ENCODE data around the gene DEPDC7.
"Not testable (repeated sequence)": the region's sequence is repeated elsewhere in the genome, so short reads cannot be mapped to it uniquely, and the experiment has no call there.

The DEPDC7 gene

DNA sequence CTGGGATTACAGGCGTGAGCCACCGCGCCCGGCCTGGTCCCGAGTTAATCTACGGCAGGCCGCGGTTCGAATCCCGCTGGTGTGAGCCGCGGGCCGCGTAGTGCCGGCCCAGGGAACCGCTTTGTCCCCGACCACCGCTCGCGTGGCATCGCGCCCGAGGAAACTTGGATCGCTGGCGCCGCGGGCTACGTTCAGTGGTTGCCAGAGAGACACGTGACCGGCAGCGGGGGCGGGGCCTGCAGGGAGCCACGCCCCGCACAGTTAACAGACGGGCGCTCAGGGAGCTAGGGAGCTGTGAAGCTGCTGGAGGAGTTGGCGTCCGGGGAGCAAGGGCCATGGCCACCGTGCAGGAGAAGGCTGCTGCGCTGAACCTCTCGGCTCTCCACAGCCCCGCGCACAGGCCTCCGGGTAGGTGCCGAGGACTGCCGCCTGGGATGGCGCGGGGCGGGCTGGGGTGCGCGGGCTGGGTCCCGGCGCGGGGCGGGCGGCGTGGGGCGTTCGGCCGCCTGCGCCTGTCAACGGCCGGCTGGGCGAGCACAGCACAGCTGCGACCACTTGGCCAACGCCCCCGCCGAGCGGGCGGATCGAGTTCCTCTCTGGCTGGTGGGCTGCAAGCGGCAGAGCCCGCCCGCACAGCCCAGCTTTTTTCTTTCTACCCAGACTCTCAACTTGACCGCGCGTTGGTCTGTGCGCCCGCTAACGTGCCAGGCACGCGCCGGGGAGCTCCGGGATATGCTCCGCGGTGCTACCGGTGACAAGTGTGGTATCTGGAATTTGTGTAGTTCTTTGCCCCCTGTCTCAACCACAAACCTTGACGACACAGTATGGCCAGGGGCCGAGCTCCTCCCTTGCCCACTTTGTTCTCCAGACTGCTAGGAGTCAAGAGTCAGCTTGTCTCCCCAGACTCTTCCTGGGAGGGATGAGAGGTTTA lies at the start of gene DEPDC7:
DEPDC7 (plus strand) TSS at position 258 of the 931 bp plus-strand sequence; CDS start at position 336, 78 bp downstream.
- peak; percentile 43 to 57 for DNase-seq (ENCODE audit: low read depth in 1 of 2, low spot score in 1 of 2)

DNA sequence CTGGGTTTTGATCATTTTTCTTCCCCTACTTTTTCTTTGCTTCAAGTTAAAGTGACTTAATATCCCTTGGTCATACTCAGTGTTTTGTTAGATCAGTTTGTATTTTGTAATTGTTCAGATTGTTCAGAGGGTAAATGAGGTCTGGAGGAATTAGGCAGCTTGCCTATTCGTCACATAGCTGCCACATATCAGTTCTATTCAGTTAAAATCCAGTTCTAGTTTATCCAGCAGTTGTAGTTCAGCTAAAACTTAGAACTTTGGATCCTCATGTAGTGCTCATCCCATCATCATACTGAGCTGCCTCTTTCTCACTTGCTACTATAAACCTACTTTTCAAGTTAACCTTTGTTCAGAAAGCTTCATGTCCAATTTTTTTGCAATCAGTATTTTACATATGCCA lies 47.1 kb upstream of the DEPDC7 start:
- no peak for DNase-seq (ENCODE audit: low read depth in 1 of 2, low spot score in 1 of 2)

- DNase-seq (ENCODE audit: low read depth in 1 of 2, low spot score in 1 of 2), result not testable (repeated sequence)
Observed at GRCh38 chr11:32972233-32972632, 43.4 kb upstream of the DEPDC7 start.

DNA sequence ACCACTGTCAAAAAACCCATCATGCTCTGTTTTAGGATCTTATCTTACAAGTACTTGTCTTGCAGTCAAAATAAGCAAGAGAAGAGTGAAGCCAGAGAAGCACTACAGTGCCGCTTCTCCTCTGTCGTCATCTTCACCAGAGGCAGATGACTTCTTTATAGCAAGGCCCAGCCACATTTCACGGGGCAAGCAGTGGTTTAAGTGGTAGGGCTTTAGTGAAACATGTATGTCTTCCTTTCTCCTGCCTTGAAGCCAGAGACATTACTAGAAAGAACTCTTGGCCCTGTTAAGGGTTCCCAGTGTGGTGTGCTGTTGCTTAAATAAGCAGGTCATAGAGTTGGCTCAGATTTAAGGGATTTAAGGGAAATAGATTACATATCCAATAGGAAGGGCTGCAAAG lies 42.9 kb upstream of the DEPDC7 start:
- no peak for DNase-seq (ENCODE audit: low read depth in 1 of 2, low spot score in 1 of 2)

DNA sequence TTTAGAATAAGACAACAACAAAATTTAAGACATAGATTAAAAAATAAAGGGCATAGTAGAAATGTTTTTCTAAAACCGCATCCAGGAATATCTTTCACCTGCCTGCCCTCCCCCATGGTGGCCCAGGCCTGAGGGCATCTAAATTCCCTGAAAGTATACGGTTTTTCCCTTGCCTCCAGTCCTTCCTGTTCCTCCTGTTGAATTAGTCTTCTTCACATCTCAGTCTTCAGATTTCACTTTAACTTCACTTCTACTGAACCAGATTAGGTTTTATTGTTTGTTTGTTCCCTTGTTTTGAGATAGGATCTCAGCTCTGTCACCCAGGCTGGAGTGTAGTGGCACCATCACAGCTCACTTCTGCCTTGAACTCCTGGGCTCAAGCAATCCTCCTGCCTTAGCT lies 33.1 kb upstream of the DEPDC7 start:
- DNase-seq (ENCODE audit: low read depth in 1 of 2, low spot score in 1 of 2), result no peak

GRCh38 chr11:32983506-32983905 lies 32.2 kb upstream of the DEPDC7 start:
- DNase-seq (ENCODE audit: low read depth in 1 of 2, low spot score in 1 of 2), result no peak

GRCh38 chr11:32985600-32985999 lies 30.1 kb upstream of the DEPDC7 start:
- DNase-seq (ENCODE audit: low read depth in 1 of 2, low spot score in 1 of 2), result no peak

DNA sequence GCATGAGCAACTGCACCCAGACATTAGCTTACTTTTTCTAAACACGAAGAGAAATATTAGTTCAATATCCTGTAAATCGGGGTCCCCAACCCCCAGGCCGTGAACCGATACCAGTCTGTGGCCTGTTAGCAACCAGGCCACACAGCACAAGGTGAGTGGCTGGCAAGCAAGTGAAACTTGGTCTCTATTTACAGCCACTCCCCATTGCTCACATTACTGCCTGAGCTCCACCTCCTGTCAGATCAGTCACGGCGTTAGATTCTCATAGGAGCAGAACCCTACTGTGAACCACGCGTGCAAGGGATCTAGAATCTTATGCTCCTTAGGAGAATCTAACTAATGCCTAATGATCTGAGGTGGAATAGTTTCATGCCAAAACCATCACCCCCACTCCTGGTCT lies 27.8 kb upstream of the DEPDC7 start:
- no peak for DNase-seq (ENCODE audit: low read depth in 1 of 2, low spot score in 1 of 2)

DNA sequence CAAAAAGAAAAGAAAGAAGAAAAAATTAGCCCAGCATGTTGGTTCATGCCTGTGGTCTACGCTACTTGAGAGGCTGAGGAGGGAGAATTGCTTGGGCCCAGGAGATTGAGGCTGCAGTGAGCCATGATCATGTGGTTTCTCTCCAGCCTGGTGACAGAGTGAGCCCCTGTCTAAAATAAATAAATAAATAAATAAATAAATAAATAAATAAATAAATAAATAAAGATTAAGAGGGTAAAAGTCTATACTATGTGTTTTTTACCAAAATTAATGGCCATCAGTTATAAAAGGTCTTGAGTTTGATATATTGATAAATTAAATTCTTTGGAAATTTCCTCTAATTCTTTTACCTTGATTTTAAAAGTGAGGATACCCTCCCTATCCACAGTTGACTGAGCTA lies 25.2 kb upstream of the DEPDC7 start:
- no peak for DNase-seq (ENCODE audit: low read depth in 1 of 2, low spot score in 1 of 2)

- DNase-seq (ENCODE audit: low read depth in 1 of 2, low spot score in 1 of 2), result no peak
Observed at GRCh38 chr11:32991427-32991826, 24.3 kb upstream of the DEPDC7 start.

- DNase-seq (ENCODE audit: low read depth in 1 of 2, low spot score in 1 of 2), result no peak
Observed at GRCh38 chr11:32991898-32992297, 23.8 kb upstream of the DEPDC7 start.

DNA sequence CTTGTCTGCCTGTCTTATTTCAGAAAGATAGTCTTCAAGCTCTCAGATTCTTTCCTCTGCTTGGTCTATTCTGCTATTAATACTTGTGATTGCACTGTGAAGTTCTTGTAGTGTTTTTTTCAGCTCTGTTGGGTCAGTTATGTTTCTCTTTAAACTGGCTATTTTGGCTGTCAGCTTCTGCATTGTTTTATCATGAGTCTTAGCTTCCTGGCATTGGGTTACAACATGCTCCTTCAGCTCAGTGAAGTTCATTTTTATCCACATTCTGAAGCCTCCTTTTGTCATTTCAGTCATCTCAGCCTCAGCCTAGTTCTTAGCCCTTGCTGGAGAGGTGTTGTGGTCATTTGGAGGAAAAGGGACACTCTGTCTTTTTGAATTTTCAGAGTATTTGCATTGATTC lies 15.5 kb upstream of the DEPDC7 start:
- DNase-seq (ENCODE audit: low read depth in 1 of 2, low spot score in 1 of 2), result no peak

DNA sequence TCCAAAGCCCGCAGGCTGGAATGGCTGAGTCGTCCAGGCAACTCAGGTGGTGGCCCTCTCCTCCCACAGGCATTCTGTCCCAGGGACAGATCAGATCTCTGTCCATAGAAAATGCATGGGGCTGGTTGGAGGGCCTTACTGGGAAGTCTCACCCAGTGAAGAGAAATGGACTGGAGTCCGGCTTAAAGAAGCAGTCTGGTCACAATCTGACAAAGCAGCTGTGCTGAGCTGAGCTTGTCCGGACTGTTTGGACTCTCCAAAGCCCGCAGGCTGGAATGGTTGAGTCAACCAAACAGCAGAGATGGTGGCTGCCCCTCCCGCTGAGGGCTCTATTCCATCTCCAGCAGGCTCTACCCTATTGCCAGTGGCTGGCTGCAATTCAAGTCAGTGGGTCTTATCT lies 14.4 kb upstream of the DEPDC7 start:
- DNase-seq (ENCODE audit: low read depth in 1 of 2, low spot score in 1 of 2), result no peak

- DNase-seq (ENCODE audit: low read depth in 1 of 2, low spot score in 1 of 2), result no peak
Observed at GRCh38 chr11:33001751-33002542, 13.7 kb upstream of the DEPDC7 start.

DNA sequence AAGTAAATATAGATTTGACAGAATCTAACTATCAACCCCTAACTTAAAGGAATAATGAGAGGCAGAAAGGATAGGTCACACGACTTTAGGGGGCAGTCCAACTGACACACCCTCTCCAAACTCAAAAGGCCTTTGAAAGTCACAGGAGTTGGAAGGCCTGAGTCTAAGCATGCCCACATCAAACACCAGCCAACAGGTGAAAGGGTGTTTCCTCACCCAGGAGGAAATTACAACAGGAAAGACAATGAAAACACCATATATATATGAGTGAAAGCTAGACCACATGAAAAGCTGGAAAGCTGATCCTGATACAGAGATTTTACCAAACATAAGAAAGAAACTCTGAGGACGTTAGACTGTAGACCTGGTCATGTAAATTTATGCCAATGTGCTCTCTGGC lies 10.5 kb upstream of the DEPDC7 start:
- no peak for DNase-seq (ENCODE audit: low read depth in 1 of 2, low spot score in 1 of 2)

- no peak for DNase-seq (ENCODE audit: low read depth in 1 of 2, low spot score in 1 of 2)
Observed at GRCh38 chr11:33006010-33006409, 9.7 kb upstream of the DEPDC7 start.

DNA sequence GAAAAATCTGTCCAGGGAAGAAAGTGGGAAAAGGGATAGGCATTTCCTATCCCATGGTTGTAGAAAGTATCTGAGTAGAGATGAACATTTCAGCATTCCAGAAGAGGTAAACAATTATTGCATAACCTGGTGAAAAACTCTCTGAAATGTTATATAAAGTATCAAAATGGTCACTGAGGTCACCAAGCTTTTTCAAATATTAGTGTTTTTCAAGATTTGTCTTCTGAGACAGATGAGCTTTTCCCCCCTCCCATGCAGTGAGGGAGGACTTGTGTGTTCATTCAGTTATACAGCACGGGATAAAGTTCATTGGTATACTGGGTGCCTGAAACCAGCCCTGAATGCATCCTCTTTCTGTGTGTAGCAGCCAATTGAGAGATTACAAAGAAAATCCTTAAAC lies 1.9 kb upstream of the DEPDC7 start:
- DNase-seq (ENCODE audit: low read depth in 1 of 2, low spot score in 1 of 2), result no peak

DNA sequence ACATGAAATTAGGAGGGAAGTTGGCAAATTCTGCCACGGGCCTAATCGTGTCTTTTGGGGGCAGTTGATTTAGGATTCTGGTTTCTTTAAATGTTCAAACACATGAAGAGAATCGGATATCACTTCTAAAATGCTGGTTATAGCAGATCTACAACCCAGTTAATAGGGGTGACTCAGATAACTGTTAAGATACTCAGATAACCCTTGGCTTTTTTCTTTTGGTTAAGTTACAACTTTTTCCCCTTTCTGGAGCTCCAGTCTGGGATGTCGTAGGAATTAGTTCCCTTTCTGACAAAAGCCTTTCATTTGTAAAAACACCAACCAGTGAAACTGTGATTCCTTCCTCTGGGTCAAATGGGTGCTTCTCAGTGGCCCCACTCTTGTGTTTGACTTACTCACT lies 976 bp downstream of the DEPDC7 start:
- no peak for DNase-seq (ENCODE audit: low read depth in 1 of 2, low spot score in 1 of 2)

DNA sequence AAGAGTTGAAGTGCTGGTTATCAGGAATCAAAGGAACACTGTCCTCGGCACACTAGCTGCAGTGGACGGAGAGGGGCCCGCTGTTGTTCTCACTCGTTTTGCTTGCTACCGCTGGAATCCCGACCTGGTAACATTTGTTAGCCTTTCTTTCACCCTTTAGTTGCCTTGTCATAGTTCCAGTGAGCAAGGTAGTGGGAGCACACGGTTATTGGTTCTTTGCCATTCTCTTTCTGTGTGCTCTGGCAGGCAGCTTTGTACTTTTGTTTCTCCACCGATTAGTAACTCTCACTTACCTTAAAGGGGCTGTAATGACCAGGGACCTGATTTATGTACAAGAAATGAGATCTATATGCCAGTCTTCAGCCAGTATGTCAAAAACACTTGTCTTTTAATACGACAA lies 1.8 kb downstream of the DEPDC7 start:
- no peak for DNase-seq (ENCODE audit: low read depth in 1 of 2, low spot score in 1 of 2)

- no peak for DNase-seq (ENCODE audit: low read depth in 1 of 2, low spot score in 1 of 2)
Observed at GRCh38 chr11:33017965-33018364, 2.3 kb downstream of the DEPDC7 start.

DNA sequence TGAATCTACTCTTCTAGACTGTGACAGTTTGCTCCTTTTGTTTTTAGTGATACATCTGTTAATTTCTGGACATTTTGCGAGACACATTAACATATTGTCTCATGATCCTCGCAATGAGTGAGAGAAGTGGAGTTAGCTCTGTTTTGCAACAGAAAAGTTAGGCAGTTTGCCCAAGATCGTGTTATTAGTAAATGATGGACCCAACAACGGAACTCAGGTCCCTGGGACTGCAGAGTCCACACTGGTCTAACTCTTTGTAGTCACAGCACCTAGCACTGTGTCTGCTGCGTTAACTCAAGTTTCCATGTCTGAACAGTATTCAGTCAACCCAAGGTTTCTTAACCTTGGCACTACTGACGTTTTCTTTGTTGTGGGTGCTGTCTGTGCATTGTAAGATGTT lies 3.2 kb downstream of the DEPDC7 start:
- DNase-seq (ENCODE audit: low read depth in 1 of 2, low spot score in 1 of 2), result no peak

DNA sequence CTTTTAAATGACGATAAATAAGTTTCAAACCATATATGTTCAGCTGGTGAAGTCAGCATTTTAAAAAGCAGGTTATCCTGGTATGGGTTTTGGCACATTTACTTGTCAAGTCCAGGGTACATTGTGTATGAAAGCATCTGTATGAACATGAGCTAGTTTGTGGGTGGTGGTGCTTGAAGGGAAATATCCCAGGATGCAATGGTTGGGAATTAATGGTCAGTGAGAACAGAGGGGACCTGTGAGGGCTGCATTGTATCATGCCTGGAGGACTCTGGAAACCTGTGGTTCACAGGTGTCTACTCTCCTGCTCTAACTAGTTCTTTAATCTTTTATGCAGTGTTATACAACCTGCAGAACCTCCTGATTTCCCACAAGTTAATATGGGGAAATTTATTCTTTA lies 5.8 kb downstream of the DEPDC7 start:
- DNase-seq (ENCODE audit: low read depth in 1 of 2, low spot score in 1 of 2), result no peak

Data from activated T-helper 1 cell treated with anti-CD3 and anti-CD28 coated beads, Interleukin-2, amount 50 U/mL, for 16 hours (primary cell).